ENCODE measurements around the gene TPD52L1. TPM values are rescaled to one million over a fixed set of nuclear protein-coding genes. Genes with fewer than 3 reads are reported as not detected.

The TPD52L1 gene
- total and polyA plus RNA-seq, 3 donors from 2014 or later, result 20.6 to 22.5 (median 22.1) TPM

DNA sequence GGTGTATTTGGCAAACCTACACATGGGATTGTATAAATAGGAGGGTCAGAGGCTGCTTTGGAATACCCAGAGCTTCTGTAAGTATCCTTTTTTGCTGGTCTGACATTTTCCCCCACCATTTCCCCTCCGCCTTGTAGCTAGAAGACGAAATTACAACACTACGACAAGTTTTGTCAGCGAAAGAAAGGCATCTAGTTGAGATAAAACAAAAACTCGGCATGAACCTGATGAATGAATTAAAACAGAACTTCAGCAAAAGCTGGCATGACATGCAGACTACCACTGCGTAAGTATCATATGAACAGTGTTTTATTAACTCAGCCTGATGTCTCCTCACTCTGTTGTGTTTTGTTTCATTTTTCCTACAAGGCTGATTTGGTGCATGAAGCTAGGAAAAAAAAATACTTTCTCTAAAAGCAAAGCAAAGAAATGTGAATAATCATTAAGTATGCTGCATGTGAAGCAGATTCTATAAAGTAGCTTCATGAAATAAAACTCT is 75.5 kb downstream of the TPD52L1 start:
- TF ChIP-seq POLR2A (IDR thresholded peaks at IDR 0.05), result no peak
- TF ChIP-seq, protein P1, sequence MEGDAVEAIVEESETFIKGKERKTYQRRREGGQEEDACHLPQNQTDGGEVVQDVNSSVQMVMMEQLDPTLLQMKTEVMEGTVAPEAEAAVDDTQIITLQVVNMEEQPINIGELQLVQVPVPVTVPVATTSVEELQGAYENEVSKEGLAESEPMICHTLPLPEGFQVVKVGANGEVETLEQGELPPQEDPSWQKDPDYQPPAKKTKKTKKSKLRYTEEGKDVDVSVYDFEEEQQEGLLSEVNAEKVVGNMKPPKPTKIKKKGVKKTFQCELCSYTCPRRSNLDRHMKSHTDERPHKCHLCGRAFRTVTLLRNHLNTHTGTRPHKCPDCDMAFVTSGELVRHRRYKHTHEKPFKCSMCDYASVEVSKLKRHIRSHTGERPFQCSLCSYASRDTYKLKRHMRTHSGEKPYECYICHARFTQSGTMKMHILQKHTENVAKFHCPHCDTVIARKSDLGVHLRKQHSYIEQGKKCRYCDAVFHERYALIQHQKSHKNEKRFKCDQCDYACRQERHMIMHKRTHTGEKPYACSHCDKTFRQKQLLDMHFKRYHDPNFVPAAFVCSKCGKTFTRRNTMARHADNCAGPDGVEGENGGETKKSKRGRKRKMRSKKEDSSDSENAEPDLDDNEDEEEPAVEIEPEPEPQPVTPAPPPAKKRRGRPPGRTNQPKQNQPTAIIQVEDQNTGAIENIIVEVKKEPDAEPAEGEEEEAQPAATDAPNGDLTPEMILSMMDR (IDR thresholded peaks at IDR 0.05), result no peak
- Histone ChIP-seq H3K27me3 (no peaks in the 10 kb centered on the region), H3K27ac (no peak overlapping the region), H3K4me3 (no peak overlapping the region), H3K9me3 (no peaks in the 10 kb centered on the region), H3K4me1 (peaks cover 7% of the 10 kb centered on the region), H3K36me3 (ENCODE audit: low read depth, missing control alignments) (no peaks in the 10 kb centered on the region)
- 42 to 49% methylated on average over 6 of the region's 6 CpGs for WGBS, 2 donors
- DNase-seq, result no peak
- intact Hi-C loops (cut with DNase I; ENCODE audit: low total_unique reads), result no loop called here

DNA sequence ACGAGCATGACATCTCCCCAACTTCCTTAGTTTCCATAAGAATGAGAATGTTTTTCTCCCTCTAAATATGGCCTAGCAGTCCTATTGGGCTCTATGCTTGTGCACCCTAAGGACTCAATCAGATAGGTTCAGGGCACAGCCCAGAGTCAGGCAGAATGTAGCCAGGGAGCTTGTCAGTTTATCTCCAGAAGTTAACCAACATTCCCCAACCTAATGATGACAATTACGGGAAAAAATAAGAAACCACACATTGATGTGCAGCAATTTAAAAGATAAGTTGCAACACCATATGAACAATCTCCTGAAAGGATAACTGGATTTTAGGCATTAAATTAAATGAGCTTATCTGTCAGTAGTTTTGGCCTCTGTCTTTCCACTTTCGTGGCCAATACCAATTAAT is 77.1 kb downstream of the TPD52L1 start:
- H3K4me1 ChIP-seq, result no peaks in the 10 kb centered on the region
- H3K27me3 ChIP-seq, result no peaks in the 10 kb centered on the region
- no peak for DNase-seq
- no peaks in the 10 kb centered on the region for H3K36me3 ChIP-seq (ENCODE audit: low read depth, missing control alignments)
- 86 to 88% methylated on average over 3 of the region's 3 CpGs for WGBS, 2 donors
- H3K9me3 ChIP-seq, result no peaks in the 10 kb centered on the region
- no peak overlapping the region for H3K4me3 ChIP-seq
- intact Hi-C loops (cut with DNase I; ENCODE audit: low total_unique reads), result no loop called here
- TF ChIP-seq, protein P1 (IDR thresholded peaks at IDR 0.05), result no peak
- no peak for TF ChIP-seq POLR2A (IDR thresholded peaks at IDR 0.05)
- no peak overlapping the region for H3K27ac ChIP-seq

DNA sequence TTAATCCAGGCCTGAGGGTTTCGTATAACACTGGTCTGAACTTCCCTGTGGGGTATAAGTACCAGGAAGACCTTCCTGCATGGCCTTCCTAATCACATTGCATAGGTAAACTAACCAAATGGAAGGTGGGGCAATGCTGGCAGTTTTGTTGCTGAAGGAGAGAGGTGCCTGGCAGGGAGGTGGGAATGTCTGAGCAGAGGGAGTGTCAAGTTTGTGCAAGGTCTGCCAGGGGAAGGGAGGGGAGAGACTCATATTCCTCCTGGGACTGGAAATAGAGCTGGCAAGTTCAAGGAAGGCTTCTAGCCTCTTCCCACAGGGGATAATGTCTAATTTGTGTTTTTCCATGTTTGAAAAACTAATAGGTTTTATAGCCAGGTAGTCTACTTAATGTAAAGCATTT is 77.6 kb downstream of the TPD52L1 start:
- no peak overlapping the region for H3K4me3 ChIP-seq
- TF ChIP-seq POLR2A (IDR thresholded peaks at IDR 0.05), result no peak
- TF ChIP-seq, protein P1 (IDR thresholded peaks at IDR 0.05), result no peak
- no peak overlapping the region for H3K27ac ChIP-seq
- H3K4me1 ChIP-seq, result no peaks in the 10 kb centered on the region
- intact Hi-C loops (cut with DNase I; ENCODE audit: low total_unique reads), result no loop called here
- no peaks in the 10 kb centered on the region for H3K36me3 ChIP-seq (ENCODE audit: low read depth, missing control alignments)
- H3K9me3 ChIP-seq, result no peaks in the 10 kb centered on the region
- 77 to 100% methylated on average over 1 of the region's 1 CpG for WGBS, 2 donors
- no peaks in the 10 kb centered on the region for H3K27me3 ChIP-seq
- DNase-seq, result no peak

DNA sequence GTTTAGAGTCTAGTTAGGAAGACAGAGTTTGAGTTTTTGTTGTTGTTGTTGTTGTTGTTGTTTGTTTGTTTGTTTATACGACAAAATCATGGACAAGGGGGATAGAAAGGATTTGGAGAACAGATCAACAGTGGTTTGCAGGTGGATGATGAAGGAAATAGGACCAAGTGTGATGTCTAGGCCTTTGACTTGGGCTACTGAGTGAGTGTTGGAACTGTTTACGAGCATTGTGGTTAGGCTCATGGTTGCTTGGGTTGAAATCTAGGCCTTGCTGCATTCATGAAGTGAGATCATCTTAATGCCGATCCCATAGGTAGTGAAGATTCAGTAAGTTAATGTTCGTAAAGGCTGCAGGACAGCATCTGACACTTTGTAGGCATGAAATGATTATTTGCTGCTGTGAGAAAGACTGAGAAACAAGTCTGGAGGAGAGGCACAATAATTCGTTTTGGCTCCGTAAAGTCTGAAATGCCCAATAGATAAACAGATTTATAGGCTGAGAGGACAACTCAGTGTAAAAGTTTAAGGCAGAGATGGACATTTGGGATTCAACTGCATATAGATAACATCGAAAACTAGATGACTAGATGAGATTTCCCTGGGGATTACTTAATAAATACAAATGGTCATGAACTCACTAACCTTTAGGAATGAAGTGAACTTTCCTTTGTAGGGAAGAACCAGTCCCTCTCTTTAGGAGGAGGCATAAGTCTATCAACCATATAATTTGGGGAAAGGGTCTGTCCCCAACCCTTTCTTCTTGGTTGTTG is 78.2 kb downstream of the TPD52L1 start:
- Histone ChIP-seq H3K36me3 (ENCODE audit: low read depth, missing control alignments) (no peaks in the 10 kb centered on the region), H3K9me3 (no peaks in the 10 kb centered on the region), H3K27ac (no peak overlapping the region), H3K4me3 (no peak overlapping the region), H3K27me3 (no peaks in the 10 kb centered on the region), H3K4me1 (no peaks in the 10 kb centered on the region)
- DNase-seq, result no peak
- WGBS, 2 donors, result 86% methylated on average over 7 of the region's 7 CpGs
- TF ChIP-seq POLR2A (IDR thresholded peaks at IDR 0.05), result no peak
- TF ChIP-seq, protein P1 (IDR thresholded peaks at IDR 0.05), result no peak
- intact Hi-C loops (cut with DNase I; ENCODE audit: low total_unique reads), result no loop called here

DNA sequence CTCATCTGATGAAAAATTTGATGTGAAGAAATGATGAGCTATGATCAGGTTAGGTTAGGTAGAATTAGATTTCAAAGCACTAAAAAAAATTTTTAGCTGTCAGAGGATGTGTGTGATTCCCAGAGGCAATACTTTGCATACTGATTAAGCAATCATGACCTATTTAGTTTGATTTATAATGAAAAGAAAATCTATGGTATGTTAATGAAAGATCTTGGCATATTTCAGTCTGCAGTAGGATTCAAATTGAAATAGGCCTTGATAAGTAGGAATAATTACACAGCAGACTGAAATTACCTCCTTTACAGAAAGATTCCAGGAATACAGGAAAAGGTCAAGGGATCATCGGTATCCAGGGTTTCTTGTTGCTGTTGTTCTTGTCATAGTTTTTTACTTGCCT is 78.9 kb downstream of the TPD52L1 start:
- Histone ChIP-seq H3K4me3 (no peak overlapping the region), H3K9me3 (no peaks in the 10 kb centered on the region), H3K4me1 (no peaks in the 10 kb centered on the region), H3K36me3 (ENCODE audit: low read depth, missing control alignments) (no peaks in the 10 kb centered on the region), H3K27me3 (no peaks in the 10 kb centered on the region), H3K27ac (no peak overlapping the region)
- TF ChIP-seq POLR2A (IDR thresholded peaks at IDR 0.05), result no peak
- TF ChIP-seq, protein P1 (IDR thresholded peaks at IDR 0.05), result no peak
- 36 to 54% methylated on average over 1 of the region's 1 CpG for WGBS, 2 donors
- intact Hi-C loops (cut with DNase I; ENCODE audit: low total_unique reads), result no loop called here
- no peak for DNase-seq

Data from testis (tissue), 3 donors.